ENCODE results near the gene GBE1. TPM values are rescaled to one million over a fixed set of nuclear protein-coding genes. Genes with fewer than 3 reads are reported as not detected.

GBE1 gene
- total RNA-seq, 1 experiment from 2014 or later = 36.9 TPM

GRCh38 chr3:81451611-81452010, 309.8 kb downstream of the GBE1 start:
- no peaks in the 10 kb centered on the region for H3K27me3 ChIP-seq
- H3K9me3 ChIP-seq = no peaks in the 10 kb centered on the region
- no peak overlapping the region for H3K4me3 ChIP-seq
- H3K36me3 ChIP-seq = no peaks in the 10 kb centered on the region
- peak; percentile 9 for DNase-seq

DNA sequence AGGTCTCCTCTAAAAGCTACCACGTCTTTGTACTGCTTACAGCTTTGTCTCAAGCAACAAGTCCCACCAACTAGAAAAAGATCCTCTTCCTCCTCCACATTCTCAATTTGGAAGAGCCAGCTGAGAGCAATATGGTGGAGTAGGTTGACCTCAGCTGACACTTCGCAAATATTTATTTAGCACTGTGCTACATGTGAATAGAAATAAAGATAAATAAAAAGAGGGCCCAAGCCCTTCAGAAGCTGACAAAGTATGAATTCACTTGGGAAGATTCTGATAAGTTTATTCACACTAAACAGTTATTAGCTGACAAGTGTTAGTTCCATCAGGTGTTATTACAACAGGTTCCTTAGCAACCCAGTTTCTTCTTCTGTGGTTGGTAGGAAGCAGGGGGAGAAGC, 310.3 kb downstream of the GBE1 start:
- DNase-seq = no peak
- Histone ChIP-seq H3K36me3 (no peaks in the 10 kb centered on the region), H3K27me3 (no peaks in the 10 kb centered on the region), H3K4me3 (no peak overlapping the region), H3K9me3 (no peaks in the 10 kb centered on the region)

- no peak for DNase-seq
- no peak overlapping the region for H3K4me3 ChIP-seq
- no peaks in the 10 kb centered on the region for H3K36me3 ChIP-seq
- H3K9me3 ChIP-seq = no peaks in the 10 kb centered on the region
- H3K27me3 ChIP-seq = no peaks in the 10 kb centered on the region
Measured at GRCh38 chr3:81446806-81447205, 314.6 kb downstream of the GBE1 start.

GRCh38 chr3:81445712-81446111, 315.7 kb downstream of the GBE1 start:
- no peak for DNase-seq
- Histone ChIP-seq H3K27me3 (no peaks in the 10 kb centered on the region), H3K9me3 (no peaks in the 10 kb centered on the region), H3K4me3 (no peak overlapping the region), H3K36me3 (no peaks in the 10 kb centered on the region)

DNA sequence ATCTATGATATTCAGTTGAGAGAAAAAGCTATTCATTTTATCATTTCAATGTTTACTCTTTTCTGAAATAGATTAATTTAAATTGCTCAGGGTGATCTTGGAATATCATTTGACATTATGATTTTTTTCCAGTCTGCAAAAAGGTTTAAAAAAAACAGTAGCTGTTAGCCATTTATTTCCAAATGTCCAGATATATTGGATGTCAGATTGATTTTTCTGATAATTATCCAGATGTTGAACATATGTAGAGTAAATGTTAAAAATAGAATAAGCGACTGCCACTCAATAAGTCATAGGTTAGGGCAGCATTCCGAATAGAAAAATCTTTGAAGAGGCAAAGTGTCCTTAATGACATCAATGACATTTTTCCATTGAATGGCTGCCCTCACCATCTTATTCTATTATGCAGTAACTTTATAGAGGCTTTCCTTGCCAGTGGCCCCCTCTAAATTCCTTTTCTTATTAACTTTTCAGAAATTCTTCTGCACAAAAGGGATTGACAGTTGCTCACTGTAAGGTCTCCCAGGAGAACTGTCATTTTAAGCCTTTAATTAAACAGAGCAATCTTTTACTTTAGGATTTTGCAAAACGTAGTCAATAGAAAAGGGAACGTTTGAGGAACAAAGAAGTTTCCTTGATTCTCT, 316.5 kb downstream of the GBE1 start:
- Histone ChIP-seq H3K4me3 (no peak overlapping the region), H3K9me3 (no peaks in the 10 kb centered on the region), H3K27me3 (no peaks in the 10 kb centered on the region), H3K36me3 (no peaks in the 10 kb centered on the region)
- no peak for DNase-seq

DNA sequence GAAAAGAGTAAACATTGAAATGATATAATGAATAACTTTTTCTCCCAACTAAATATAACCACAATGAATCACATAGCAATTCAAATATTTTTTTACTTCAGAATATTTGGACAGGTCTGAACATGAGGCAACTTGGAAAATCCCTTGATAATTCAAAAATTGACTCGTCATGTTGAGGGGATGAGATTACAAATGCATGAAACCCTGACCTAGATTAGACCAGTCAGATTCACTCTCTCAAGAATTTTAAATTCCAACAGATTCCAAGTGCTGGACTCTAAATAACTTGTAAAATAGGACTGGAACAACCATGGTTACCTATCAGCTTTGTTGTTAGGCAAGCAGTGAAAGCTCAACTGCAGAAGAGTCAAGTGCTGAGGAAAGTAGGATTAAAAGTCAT, 317.5 kb downstream of the GBE1 start:
- Histone ChIP-seq H3K9me3 (no peaks in the 10 kb centered on the region), H3K4me3 (no peak overlapping the region), H3K27me3 (no peaks in the 10 kb centered on the region), H3K36me3 (no peaks in the 10 kb centered on the region)
- DNase-seq = no peak

GRCh38 chr3:81443457-81443782, 318.0 kb downstream of the GBE1 start:
- no peaks in the 10 kb centered on the region for H3K36me3 ChIP-seq
- H3K4me3 ChIP-seq = no peak overlapping the region
- no peaks in the 10 kb centered on the region for H3K27me3 ChIP-seq
- no peaks in the 10 kb centered on the region for H3K9me3 ChIP-seq
- DNase-seq = peak; percentile 3

DNA sequence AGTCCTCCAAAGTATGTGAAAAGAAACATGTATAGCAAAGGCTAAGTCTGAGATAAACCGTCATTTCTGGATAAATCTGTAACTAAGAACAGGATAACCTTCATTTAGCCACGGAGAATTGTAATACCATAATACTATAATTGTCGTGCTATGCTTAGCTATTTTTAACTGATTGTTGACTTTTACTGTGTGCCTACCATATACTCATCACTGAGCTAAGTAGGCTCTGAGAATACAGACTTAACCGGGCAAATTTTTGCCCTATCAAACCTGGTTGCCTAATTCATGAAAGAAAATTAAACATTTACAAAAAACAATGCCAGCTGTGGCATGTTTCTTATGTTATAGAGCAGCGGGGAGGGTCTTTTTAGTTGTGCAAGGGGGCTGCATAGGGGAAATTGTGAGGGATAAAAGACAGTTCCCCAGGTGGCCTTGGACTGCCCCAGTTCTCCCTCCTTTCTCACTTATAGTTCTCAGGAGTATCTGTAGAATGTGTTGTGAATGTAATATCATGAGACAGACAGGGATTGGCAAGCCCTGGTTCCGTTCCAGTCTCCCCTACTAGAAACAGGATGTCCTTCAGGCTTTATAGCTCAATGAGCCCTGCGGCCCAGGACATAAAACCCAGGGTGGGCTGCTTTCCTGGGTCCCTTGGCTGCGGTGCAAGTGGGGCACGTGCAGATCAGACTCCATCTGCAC, 318.5 kb downstream of the GBE1 start:
- Histone ChIP-seq H3K27me3 (no peaks in the 10 kb centered on the region), H3K4me3 (no peak overlapping the region), H3K36me3 (no peaks in the 10 kb centered on the region), H3K9me3 (no peaks in the 10 kb centered on the region)
- no peak for DNase-seq

- Histone ChIP-seq H3K9me3 (no peaks in the 10 kb centered on the region), H3K36me3 (no peaks in the 10 kb centered on the region), H3K27me3 (no peaks in the 10 kb centered on the region), H3K4me3 (no peak overlapping the region)
- DNase-seq = no peak
Measured at GRCh38 chr3:81440661-81441060, 320.8 kb downstream of the GBE1 start.

Data from MG63 (cell line).